NCI-H460 (cell line): ENCODE measurements around the gene PLXNA3. TPM values are rescaled to one million over a fixed set of nuclear protein-coding genes. Genes with fewer than 3 reads are reported as not detected.
"Not testable (repeated sequence)": the region's sequence is repeated elsewhere in the genome, so short reads cannot be mapped to it uniquely, and the experiment has no call there.

ENCODE experiments used
- DNase-seq: peaks from one replicate; pipeline ENCODE4 v3.0.0-alpha.2; 2016; ENCODE audit warnings: low read depth; ENCODE audit errors: extremely low read depth
- total RNA-seq: library from RNA; depleted of rRNA; stranded (reverse); fragments of >200 nt; shearing (Covaris generic); gene quantifications from 2 replicates; pipeline ENCODE4 v1.2.3, GENCODE V29; 2014

The PLXNA3 gene
- total RNA-seq, 1 experiment from 2014 or later = 6.5 TPM

DNA sequence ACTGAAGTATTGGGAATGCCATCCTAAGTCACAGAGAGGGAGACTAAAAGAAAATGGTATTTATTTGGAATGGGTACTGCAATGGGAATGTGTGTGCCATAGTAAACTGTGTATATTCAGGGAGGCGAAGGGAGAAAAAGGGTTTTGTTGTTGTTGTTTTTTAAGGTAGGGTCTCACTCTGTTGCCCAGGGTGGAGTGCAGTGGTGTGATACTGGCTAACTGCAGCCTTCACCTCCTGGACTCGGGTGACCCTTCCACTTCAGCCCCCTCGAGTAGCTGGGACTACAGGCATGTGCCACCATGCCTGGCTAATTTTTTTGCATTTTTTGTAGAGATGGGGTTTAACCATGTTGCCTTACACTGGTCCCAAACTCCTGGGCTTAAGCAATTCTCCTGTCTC lies 36.6 kb downstream of the PLXNA3 start:
- DNase-seq = no peak

DNA sequence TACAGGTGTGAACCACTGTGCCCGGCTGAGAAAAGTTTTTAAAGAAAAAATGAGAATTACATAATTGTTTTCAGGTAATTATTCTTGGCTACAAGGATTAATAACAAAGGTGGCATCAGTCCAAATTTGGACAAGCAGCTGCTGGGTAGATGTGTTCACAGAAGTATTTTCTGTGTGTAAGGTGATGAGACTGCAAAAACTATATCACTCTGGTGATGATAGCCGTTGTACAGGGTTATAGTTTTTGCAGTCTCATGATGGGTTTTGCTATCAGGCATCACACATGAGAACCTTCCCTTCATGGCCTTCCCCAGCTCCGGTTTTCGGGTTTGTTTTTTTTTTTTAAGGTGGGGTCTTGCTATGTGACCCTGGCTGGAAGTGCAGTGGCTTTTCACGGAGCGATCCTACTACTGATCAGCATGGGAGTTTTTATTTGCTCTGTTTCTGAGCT lies 37.4 kb downstream of the PLXNA3 start:
- no peak for DNase-seq

DNA sequence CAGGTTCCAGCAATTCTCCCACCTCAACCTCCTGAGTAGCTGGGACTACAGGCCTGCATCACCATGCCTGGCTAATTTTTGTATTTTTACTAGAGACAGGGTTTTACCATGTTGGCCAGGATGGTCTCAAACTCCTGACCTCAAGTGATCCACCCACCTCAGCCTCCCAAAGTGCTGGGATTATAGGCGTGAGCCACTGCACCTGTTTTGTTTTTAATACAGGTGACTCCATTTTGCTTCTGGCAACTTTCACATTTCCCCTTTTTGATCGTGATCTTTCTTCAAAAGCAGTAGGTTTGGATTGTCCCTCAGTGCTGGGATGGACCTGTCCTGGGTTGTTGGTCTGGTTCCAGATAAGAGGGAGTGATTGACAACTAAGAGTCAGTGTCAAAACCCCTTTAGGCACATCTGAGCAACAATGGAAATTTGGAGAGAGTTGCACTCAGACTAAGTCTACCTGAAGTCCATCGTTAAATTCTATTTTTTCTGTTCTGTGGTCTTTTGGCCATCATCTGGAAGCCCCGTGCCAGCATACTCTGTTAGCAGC lies 38.6 kb downstream of the PLXNA3 start:
- not testable (repeated sequence) for DNase-seq

DNA sequence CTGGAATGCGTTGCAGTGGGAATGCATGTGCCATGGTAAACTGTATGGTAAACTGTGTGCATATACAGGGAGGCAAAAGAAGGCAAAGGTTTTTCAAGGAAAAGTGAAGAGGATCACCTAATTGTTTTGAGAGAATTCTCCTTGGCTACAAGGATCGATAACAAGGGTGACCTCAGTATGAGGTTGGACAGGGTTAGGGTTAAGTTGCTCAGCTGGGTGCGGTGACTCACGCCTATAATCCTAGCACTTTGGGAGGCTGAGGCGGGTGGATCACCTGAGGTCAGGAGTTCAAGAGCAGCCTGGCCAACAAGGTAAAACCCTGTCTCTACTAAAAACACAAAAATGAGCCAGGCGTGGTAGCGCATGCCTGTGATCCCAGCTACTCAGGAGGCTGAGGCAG lies 43.3 kb downstream of the PLXNA3 start:
- DNase-seq = not testable (repeated sequence)

DNA sequence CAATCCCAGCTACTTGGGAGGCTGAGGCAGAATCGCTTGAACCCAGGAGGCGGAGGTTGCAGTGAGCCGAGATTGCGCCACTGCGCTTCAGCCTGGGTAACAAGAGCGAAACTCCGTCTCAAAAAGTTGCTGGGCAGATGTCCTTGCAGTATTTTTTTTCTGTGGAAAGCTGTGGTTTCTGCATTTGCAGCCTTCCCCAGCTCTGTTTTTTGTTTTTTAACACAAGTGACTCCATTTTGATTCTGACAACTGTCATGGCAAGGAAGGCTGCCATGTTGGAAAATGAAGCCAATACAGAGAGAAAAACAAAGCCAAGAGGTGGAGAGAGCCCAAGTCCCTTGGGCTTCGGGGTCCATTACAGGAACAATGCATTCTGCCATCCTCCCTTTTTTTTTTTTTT lies 44.0 kb downstream of the PLXNA3 start:
- DNase-seq = no peak

DNA sequence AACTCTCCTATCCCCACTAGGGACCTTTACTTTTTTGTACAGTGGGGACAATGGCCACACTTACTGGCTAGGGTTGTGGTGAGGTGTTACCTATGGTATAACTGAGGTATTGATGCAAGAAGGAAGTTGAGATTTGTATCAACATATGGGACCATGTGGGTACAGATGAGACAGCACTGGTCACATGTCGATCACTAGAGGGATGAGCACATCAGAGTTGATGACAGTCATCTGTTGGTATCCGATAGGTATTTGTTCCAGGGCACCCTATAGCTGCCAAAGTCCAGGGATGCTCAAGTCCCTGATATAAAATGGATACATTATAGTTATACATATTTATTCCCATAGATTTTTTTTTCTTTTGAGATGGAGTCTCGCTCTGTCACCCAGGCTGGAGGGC lies 44.9 kb downstream of the PLXNA3 start:
- DNase-seq = no peak

DNA sequence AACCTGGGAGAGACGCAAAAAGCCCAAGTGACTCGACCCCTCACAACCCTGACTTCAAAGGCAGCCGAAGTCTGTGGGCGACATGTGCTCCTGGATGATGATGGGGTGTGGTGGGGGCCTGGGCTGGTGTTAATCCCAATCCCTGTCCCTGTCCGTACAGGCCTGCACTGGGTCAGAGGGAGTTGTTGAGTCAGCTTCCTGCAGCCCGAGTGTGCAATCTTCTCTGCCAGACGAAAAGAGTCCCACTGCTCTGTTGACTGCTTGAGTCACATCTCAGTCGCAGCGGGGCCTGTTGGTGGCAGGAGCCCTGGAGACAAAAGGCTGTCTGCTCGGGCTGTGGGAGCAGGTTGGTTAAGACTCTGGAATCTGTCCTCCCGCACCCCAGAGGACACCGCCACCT lies 47.7 kb downstream of the PLXNA3 start:
- DNase-seq = no peak

DNA sequence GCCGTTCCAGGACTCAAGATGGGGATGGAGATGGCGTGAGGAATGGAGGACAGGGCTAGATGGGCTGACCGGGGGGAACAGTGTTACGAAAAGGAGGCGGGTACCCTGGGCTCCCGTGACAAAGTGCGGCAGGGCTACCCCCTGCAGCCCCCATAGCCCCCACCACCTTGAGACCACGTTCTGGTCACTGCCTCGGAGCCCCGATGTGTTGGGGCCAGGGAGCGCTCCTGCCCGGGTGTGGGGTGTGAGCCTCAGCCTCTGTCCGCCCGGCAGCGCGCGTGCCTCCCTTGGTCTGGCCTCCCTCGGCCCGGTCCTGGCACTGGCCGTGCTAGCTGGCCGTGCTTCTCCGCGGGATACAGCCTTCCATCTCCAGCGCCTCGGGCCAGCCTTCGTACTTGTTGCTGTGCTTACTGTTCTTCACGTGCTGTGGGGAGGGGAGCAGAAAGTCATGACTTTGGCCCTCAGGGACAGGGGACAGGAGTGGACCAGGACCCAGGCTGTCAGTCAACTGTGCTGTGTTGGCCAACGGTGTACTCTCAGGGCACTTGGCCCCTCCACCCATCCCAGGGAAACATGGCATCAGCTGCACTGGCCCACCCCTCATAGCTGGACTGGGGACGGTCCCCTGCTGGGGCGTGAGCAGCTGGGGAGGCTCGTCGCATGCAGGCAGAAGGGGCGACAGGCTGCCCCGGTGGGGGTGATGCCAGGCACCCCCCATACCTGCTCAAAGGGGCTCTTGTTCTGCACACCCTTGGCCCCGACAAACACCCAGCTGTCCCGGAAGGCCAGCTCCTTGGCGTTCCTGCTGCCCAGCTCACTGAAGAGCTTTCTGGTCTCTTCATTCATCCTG lies 48.6 kb downstream of the PLXNA3 start:
- DNase-seq = no peak

DNA sequence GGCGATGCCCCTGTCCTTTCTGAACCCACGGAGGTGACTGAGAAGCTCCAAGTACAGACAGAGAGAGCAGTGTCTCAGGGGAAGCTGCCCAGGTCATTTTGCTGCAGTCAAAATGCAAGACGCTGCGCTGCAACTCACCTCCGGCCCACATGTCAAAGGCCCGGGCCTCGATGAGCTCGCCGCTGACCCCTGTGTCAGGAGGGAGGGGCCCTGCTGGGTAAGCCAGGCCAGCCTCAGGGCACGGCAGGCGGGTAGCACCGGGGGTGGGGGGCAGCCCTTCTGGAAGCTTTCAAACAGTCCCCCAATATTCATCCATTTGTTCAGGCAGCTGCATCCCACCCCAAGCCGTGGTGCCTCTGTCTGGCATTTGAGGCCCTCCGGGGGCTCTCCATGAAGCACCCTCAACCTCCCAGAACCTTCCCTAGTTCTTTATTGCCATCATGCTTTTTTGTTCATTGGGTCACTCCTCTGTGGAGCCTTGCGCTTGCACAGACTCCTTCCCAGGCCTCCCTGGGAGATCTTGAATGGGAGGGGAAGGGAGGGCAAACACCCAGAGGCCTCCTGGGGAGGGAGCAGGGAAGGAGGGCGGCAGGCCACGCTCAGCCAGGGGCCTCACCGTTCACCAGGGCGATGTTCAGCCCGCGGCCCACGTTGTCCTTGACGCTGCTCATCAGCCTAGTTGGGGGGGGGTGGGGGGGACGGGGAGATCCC lies 49.7 kb downstream of the PLXNA3 start:
- DNase-seq = no peak

DNA sequence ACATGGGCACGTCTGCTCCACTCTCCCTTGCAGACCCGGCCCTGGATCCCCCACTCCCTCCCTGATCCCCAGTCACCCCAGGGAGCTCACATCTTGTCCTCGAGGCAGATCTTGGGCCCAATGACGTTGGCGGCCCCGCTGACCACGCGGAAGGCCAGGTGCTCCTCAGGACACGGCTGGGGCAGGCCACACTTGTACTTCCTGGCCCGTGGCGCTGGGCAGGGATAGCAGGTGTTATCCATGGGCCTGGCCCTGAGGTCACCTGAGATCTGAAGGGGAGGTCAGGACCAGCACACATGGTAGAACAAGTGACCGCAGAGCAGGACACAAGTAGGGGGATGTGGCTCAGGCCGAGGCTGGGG lies 50.3 kb downstream of the PLXNA3 start:
- no peak for DNase-seq

DNA sequence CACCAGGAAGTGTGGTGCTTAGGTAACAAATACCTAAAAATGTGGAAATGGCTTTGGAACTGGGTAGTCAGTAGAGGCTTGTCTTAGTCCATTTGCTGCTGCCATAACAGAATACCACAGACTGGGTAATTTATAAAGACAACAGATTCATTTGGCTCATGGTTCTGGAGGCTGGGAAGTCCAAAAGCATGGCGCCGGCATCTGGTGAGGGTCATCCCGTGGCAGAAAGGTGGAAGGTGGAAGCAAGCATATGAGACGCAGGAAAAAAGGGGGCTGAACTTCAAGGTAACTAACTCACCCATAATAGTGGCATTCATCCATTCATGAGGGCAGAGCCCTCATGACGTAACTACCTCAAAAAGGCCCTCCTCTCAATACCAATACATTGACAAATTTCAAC lies 51.4 kb downstream of the PLXNA3 start:
- DNase-seq = no peak

DNA sequence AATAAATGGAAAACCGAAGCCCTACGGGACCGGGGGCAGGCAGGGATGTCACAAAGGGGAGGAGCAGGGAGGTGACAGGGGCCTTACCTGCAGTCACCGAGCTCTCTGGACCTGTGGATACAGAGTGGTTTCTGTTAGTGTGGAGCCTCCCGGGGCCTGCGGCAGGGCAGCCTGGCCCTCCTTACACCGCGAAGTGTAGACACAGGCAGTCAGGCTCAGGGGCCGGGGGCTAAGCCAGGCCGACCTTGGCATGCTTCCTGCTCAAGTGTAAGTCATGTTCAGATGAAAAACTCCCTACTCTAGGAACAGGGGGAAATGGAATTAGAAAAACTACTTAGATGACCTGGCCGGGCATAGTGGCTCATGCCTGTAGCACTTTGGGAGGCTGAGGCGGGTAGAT lies 53.7 kb downstream of the PLXNA3 start:
- DNase-seq = no peak

DNA sequence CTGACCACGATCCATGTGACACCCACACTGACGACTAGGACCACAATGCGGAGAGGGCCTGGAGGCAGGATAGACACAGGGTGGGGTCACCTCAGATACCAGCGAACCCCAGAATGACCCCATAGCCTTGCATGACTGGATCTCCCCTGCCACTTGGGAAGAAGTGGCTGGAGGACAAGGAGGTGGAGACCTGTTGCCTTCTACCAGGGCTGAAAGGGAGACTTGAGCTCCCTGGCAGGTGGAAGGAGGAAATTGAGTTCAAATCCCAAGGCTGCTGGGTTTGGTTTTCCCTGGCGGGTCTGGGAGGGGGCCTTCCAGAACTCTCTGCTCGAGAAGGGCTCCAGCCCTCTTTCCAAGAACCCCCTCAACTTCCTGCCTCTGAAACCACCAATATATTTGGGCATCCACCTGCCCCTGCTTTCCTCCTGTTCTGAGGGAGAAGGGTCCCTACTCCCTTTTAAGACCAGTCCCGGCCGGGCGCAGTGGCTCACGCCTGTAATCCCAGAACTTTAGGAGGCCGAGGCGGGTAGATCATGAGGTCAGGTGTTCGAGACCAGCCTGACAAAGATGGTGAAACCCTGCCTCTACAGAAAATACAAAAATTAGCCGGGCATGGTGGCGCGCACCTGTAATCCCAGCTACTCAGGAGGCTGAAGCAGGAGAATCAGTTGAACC lies 54.9 kb downstream of the PLXNA3 start:
- DNase-seq = no peak

DNA sequence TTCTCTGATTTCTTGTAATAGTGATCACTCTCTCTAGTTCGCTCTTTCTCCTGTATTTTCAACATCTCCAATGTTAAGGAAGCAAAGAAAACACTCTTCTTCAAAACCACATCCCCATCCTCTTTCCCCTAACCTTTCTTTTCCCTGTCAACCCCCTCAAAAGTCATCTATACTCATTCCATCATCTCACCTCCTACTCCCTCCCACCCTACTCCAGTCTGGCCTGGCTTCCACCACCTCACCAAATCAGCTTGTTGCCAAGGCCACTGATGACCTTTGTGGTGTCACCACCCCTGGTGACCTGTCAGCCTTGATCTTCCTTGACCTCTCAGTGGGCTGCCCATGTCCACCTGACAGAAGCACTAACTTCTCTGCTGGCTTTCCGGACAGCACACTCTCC lies 55.6 kb downstream of the PLXNA3 start:
- DNase-seq = no peak

DNA sequence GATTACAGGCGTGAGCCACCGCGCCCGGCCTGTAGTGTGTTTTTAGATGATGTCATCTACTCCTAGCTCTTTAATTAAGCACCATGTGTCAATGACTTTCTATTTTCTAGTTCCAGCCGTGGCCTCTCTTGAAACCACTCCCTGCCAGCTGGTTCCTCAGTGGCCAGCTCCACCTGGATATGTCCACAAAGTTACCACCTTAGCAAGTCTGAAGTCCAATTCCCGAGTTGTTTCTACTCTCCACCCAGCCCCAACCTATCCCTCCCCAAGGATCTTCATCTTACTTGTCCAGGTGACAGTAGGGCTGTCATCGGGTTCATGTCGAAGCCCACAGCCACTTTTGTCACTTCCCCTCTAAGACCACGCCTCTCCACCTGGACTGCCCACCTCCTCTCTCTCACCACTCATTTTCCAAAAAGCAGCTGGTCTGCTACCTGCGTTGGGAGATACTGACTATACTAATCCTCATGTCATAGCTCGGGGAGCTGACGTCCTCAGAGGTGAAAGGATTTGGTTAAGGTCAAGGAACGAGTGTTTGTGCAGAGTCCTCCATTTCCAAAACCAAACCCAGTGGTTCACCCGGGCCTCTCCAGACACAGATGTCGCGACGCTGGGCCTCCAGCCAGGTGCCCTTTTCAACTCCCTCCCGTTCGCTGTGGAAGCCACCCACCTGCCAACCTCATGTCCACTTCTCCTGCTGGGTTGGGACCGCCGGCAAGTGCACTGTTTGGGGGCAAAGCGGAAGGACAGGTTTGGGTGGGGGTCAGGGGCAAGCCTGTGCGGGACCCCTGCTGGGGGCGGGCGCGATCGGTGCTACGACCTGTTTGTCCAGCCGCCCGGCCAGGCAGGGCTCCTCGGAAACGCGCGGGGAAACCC lies 57.2 kb downstream of the PLXNA3 start:
- DNase-seq = no peak

DNA sequence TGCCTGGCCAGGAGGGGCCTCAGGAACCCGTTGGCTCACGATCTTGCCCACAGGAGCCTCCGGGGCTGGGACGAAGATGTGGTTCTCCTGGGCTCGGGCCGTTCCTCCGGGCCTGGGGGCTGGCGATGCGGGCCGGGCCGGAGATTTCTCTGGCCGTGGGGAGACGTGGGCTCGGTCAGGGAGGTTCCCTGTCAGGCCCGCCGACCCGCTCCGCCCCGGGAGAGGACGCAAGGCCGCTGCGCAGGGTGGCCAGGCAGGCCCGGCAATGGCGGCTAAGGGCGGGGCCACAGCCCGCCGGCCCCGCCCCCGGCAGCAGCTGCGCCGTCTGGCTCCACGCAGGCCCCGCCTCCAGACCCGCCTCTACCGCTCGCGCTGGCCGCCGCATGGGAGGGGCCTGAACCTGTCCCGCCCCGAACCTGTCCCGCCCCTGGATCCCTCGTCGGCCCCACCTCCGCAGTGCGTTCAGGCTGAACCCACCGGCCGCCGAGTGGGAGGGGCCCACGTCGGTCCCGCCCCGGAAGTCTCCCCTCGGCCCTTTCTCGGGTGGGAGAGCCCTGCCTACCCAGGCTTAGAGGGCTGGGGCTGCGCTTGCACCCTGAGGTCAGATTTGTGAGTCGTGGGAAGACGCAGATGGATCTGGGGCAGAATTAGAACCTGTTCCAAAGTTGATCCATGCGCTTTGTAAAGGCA lies 58.0 kb downstream of the PLXNA3 start, which contains the start of gene FAM3A:
Gene FAM3A (minus strand): TSS at position 267 of the 690 bp plus-strand sequence. CDS start 460 bp downstream, outside the sequence.
- DNase-seq = peak; percentile 85

DNA sequence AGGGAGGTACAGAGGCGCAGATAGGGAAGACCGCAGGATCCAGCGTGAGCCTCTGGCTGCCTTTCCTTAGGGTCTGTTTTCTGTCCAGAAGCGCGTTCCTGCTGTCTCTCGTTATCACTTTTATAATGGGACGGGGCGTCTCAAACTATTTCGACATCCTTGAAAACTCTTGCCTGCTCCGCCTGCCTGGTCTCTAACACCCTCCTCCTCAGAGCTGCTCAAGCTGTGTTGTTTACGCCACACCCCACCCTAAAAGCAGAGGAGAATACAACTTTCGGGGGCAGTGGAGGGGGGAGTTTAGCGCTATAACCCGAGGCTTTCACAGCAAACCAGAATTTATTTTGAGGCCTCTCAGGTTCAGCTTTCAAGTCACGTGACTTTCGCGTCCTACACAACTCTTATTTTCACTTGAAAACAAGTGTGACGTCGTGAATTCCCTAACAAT lies 58.6 kb downstream of the PLXNA3 start:
- no peak for DNase-seq

DNA sequence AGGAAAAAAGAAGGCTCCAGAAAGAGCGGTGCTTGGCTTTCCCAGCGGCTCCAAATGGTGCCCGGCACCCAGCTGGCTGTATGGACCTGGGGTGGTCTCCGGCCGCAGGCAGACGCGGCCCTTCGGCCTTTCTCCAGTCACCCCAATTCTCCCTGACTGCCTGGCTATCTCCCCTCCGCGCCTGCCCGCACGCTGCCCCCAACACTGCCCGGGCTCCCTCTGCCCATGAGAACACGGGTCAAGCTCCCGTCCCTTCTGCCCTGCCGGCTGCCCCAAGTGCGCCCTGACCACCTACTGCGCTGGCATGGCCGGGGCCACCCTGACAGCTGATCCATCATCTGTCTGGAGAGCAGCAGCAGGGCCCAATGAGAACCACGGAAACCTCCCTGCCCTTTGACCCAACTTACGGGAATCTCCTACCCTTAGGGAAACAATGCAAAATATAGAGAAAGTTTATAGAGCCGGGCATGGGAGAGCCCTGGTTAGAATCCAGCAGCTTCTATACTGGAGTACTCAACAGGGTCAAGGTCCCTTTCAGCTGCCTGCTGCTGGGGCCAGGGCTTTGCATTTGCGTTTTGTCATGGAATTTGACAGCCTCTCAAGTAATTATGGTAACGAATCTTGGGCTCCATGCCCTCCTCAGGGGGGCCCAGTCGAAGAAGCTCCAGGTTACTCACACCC lies 59.2 kb downstream of the PLXNA3 start:
- DNase-seq = no peak

DNA sequence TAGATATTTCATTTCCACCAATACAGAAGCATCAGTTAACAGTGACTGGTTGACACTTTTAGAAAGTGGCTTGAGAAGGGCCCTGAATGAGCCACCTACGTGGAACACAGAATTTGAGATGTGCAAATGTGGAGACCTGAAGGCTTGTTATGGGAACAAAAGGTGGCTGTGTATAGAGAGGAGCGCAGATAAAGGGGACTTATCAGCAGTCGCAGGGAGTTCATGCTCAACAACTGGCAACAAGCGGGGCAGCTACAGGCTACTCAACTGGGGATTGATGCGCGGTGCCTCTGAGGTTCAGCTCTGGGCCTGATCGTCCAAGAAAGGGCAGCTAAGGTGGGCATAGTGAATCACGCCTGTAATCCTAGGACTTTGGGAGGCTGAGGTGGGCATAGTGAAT lies 61.3 kb downstream of the PLXNA3 start:
- no peak for DNase-seq
